NCI-H1694 treated with DMSO at 0.1 percent for 48 hours (cell line): ENCODE measurements around the gene FSTL4.

Source experiments
- DNase-seq: peaks from one replicate; lab custom pipeline; 2025; lab: John Stamatoyannopoulos, UW

The FSTL4 gene

DNA sequence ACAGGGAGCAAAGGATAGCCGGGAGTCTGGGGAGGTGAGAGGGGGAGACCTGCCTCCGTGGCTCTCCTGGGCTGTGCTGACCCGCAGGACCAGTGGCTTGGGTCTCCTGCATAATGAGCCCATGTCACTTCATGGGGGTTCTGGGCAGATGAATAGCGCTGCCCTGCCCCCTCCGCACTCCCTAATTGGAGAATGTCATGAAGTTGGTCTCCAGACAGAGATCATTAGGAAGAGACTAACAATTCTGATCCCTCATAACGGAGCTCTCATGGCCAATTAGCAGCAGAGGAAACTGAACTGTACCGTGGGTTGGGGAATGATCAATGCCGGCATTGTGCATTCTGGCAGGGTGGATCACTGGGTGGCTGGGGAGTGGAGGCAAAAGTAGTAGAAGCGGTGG lies 186.1 kb downstream of the FSTL4 start:
- DNase-seq, result no peak

GRCh38 chr5:133425764-133426163 lies 186.6 kb downstream of the FSTL4 start:
- DNase-seq, result no peak

- DNase-seq, result no peak
Observed at GRCh38 chr5:133425222-133425621, 187.1 kb downstream of the FSTL4 start.

DNA sequence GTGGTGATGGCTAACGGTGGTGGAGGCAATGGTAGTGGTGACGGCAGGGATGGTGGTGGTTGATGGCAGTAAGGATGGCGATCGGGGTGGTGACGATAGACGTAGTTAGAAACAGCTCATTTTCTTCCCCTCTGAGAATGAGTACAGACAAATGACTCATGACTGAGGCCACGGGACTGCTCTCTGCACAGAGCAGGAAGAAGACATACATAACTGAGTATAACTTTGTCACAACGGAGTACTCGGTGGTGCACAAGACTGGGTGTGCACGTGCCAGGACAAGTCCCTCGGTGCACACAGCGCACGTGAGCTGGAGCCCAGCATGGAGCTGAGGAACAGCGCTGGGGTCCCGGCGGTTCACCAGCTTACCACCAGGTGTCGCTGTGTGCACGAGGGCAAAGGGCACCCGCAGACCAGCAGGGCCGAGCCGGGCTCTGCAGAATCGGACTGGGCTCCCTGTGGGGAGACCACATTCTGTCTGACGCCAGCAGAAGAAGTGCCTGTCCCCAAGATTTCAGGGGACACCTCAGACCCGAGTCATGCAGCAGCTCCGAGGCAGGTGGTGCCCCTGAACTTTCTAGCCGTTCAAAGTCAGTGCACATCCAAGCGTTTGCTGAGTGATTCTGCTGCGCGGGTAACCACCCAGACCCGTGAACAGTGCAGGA lies 188.6 kb downstream of the FSTL4 start:
- DNase-seq, result peak; percentile 26

GRCh38 chr5:133423011-133423617 lies 189.2 kb downstream of the FSTL4 start:
- no peak for DNase-seq

DNA sequence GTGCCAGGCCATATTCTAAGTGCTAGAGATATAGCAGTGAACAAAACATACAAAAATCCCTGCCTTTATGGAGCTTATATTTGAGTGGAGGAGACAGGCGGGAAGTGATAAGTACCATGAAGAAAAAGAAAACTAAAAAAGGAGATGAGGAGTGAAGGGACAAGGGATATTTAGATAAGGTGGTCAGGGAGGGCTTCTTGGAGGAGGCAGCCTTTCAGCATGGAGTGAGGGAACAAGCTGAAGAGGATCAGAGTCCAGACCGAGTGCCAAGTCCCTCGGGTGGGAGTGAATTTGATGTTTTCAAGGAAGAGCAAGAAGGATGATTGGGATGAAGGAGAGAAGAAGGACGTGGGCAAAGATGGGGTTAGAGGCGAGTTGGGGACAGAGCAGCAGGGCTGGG lies 190.5 kb downstream of the FSTL4 start:
- DNase-seq, result no peak

DNA sequence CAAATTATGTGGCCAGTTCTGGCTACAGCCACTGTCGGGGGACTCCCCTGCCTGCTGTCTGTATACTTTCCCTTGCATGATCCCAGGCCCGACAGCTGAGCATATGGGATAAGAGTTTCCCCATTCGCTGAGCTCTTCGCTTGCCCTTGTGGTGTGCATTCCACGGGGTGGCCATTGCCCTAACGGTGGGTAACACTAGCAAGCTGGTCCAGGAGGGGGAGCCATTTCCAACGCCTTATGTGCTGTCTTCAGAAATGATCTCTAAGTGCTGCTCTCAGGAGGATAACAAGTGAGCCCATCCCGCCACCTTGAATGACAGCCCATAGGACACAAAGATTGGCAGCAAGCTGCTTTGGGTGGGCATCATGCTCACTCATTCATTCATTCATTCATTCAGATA lies 190.9 kb downstream of the FSTL4 start:
- no peak for DNase-seq

- DNase-seq, result no peak
Observed at GRCh38 chr5:133420440-133421301, 191.7 kb downstream of the FSTL4 start.

GRCh38 chr5:133415906-133416305 lies 196.4 kb downstream of the FSTL4 start:
- DNase-seq, result no peak

DNA sequence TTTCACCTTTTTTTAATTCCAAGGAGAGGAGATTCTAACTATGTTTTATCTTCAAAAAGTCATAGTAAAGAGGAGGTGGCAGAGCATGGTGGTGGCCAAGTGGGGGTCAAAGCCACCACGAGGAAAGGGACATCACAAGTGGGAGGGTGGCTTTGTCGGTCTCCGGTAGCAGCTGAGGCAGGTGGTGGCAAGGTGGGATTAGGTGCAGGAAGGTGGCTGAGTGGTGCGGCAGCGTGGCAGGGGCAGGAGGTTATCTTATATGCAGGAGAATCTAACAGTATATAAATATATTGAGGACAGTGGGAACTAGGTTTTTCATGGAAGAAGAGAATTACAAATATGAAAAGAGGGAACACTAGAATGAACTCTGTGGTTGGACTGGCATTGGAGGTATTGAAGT lies 196.8 kb downstream of the FSTL4 start:
- DNase-seq, result no peak

DNA sequence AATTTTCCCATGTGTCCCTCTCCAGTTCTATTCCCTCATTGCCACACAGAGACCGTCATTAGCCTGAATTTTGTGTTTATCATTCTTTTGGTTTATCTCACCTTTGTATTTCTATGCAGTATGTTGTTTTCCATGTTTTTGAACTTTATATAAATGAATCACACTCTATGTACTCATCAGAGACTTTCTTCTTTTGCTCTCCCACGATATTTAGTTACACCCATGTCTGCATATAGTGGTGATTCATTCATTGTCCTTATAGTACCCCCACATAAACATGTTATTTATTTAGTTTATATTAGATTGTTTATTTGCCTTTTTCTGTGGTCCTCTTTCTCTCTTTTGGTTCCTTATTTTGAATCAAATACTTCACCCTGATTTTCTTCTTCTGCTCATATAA lies 199.7 kb downstream of the FSTL4 start:
- DNase-seq, result no peak

DNA sequence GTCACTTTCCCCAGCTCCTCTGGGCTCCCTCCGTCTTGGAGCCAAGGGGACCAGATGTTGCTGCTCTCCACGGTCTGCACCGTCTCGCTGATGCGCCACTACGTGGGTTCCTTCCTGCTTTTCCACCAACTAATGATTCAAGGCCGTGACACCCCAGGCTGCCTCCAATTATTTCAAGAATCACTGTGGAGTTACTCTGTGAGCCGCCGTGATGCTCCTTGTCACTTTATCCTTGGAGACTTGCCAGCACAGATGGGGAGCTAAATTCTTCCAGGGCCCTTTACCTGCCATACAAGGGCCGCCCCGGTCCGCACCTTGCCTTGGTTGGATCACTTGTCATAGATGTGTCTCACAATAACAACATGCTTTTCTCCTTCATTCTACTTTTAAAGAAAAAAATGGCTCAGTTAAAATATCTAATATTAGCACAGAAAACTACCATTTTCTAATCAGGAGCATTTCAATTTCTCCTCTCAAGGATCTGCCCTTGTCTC lies 202.0 kb downstream of the FSTL4 start:
- no peak for DNase-seq

- DNase-seq, result no peak
Observed at GRCh38 chr5:133409210-133409674, 203.1 kb downstream of the FSTL4 start.

DNA sequence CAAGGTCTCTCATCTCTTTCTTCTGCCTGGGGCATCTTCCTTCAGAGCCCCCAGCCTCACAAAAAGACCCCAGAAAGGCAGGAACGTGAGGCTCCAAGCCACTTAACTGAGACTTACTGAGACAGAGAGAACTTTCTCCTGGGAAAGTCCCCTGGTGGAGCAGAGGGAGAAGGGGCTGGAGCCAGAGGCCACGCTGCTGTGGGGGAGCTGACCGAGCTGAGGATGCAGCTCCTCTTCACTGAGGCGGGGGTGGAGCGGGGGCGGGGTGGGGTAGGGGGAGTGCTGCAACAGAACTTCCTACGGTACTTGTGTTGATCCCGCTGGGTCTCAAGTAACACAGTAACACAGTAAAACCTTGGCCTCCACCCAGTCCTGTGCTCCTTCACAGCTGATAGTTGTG lies 204.0 kb downstream of the FSTL4 start:
- no peak for DNase-seq

DNA sequence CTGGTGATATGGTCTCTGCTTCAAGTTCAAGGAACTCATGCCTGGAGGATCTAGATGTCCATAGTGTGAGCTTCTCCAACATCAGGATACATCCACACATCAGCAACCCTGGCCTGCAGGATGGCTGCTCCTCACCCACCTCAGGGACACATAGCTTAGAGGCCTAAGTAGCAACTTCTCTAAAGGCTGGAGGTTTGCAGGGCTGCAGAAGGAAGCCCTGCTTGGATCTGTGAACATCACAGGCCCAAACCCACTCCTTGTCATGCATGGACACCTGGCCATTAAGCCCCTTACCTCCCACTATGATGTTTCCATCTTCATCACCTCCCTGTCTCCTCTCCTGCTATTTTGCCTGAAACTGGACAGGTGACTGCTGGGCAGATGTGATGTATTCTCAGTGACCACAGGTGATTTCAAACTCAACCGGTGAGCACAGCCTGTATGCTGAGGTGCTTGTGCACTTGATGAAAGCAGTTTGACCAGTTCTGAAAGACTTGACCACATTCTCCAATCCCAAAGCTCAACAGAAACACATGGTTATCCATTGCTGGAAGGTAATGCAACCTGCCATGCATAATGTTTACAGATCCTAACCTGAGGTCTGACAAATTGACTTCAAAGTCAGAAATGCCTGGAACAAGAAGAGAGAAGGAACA lies 205.2 kb downstream of the FSTL4 start:
- no peak for DNase-seq

DNA sequence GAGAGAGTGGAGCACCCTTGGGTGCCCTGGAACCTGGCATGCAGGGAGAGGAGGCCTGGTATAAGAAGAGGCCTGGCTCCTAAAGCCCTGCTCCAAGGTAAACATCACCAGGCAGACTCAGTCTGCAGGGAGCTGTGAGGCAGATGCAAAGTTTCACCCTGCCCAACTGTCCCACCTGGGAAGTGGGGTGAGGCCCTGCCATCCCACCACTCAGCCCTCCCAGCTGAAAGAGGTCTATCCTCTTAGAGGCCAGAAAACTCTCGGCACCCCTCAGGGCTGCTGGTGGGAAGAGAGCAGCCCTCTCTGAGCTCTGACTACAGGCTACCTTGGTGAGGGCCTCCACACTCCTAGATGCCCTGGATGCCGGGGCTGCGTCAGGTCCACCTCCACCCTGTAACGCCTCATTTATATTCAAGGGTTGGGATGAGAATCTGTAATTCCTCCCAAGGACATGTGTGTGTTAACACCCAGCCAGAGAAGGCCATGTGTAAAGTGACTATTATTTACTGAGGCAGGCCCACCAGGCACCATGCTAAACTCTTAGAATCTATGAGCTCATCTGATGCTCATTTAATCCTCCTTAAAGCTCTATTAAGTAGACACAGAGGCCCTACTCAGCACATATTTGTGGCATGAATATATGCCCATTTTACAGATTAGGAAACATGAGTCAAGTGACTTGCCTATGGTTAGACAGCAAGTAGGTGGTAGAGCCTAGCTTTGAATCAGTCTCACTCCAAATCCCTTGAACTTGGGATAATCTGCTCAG lies 205.9 kb downstream of the FSTL4 start:
- DNase-seq, result no peak

DNA sequence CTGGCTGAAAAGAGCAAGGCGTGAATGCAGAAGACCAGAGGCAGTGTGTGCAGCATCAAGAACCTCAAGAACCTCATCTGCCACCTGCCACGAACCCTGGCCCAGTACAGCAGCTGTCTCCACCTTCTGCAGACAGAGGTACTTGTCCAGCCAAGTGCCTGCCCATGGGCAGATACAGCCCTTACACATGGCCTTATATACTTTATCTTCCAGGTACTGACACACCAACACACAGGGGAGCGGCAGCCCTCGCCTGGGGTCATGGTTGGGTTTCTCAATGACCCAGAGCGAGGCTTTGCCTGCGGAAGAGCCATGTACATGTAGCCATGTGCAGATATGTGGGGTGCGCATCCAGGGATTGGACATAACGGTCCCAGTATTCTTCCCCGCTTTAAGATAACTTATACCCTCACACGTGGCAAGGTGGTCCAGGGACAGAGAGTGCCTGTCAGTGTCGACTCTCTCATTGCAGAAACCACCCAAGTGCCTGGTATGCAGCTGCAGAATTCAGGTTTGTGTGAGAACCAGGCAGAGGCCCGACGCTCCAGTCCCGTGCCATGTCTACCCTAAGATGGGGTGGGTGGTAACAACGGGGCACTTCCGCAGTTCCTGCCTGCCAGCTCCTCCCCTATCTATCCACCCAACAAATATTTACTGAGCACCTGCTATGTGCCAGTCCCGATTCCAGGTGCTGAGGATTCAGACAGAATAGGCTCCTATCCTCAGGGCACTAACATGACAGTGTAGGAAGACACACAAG lies 206.9 kb downstream of the FSTL4 start:
- no peak for DNase-seq

DNA sequence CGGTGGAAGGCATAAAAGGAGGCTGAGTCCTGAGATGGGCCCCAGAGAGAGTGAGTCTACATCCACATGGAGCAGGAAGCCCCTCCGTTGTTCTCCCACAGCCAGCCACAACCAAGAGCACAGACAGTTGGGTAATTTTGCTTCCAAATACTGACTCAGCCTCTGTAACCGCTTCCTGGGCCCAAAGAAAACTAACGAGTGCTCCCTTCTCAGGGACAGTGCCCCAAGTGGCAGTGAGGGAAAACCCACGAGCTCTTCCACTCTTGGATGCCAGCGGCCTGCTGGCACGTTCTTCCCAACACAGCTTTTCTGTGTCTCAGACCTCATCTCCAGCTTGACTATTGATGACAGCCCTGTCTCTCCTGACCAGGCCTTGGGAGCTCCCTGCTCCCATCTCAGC lies 207.6 kb downstream of the FSTL4 start:
- no peak for DNase-seq

GRCh38 chr5:133403741-133404364 lies 208.5 kb downstream of the FSTL4 start:
- no peak for DNase-seq

DNA sequence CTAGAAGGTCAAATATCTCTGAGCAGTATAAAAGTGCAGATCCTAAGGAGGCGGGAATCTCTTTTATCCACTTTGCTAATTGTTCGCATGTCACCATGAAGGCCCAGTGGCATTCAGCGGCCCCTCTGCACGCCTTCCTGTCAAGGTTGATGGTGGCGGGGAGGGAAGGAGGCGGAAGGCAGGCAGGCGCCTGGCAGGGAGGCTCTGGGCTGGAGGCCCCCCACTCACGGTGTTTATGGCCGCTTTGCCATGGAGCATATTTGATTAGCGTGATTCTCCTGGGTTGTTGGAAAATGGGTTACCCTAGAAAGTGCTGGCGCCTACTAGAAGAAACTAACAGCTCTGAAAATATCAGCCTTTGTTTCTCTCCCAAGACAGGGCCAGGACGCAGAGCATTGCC lies 209.6 kb downstream of the FSTL4 start:
- no peak for DNase-seq
